ENCODE data around the gene DPYSL3.

DPYSL3 gene

GRCh38 chr5:147434049-147434448, 75.8 kb downstream of the DPYSL3 start:
- FAIRE-seq, result no peak

- no peak for FAIRE-seq
Measured at GRCh38 chr5:147432323-147432722, 77.5 kb downstream of the DPYSL3 start.

- no peak for FAIRE-seq
Measured at GRCh38 chr5:147431586-147431985, 78.3 kb downstream of the DPYSL3 start.

- FAIRE-seq, result no peak
Measured at GRCh38 chr5:147430628-147431027, 79.2 kb downstream of the DPYSL3 start.

- FAIRE-seq, result no peak
Measured at GRCh38 chr5:147427521-147428401, 82.1 kb downstream of the DPYSL3 start.

GRCh38 chr5:147426640-147427327, 83.1 kb downstream of the DPYSL3 start:
- FAIRE-seq, result no peak

- no peak for FAIRE-seq
Measured at GRCh38 chr5:147418613-147419012, 91.3 kb downstream of the DPYSL3 start.

- no peak for FAIRE-seq
Measured at GRCh38 chr5:147417135-147417813, 92.6 kb downstream of the DPYSL3 start.

GRCh38 chr5:147415651-147416050, 94.2 kb downstream of the DPYSL3 start:
- FAIRE-seq, result no peak

- no peak for FAIRE-seq
Measured at GRCh38 chr5:147413266-147413665, 96.6 kb downstream of the DPYSL3 start.

- FAIRE-seq, result no peak
Measured at GRCh38 chr5:147412561-147412960, 97.3 kb downstream of the DPYSL3 start.

GRCh38 chr5:147411359-147412319, 98.2 kb downstream of the DPYSL3 start:
- FAIRE-seq, result no peak

GRCh38 chr5:147410496-147411358, 99.1 kb downstream of the DPYSL3 start:
- no peak for FAIRE-seq

- no peak for FAIRE-seq
Measured at GRCh38 chr5:147408980-147409379, 100.9 kb downstream of the DPYSL3 start.

GRCh38 chr5:147407094-147407681, 102.7 kb downstream of the DPYSL3 start:
- FAIRE-seq, result no peak

- no peak for FAIRE-seq
Measured at GRCh38 chr5:147406636-147407035, 103.2 kb downstream of the DPYSL3 start.

GRCh38 chr5:147404706-147405105, 105.2 kb downstream of the DPYSL3 start:
- FAIRE-seq, result no peak

- no peak for FAIRE-seq
Measured at GRCh38 chr5:147403651-147404640, 105.9 kb downstream of the DPYSL3 start.

GRCh38 chr5:147400881-147401280, 109.0 kb downstream of the DPYSL3 start:
- no peak for FAIRE-seq
